NCI-H1930 (cell line): ENCODE results near the gene WDR93.
A peak's percentile ranks its signal among the peaks of the same experiment; 100 is the strongest.

Experiments used
- DNase-seq, 2 experiments: peaks; one replicate each; lab custom pipeline; 2025; lab: John Stamatoyannopoulos, UW

WDR93 gene

GRCh38 chr15:89690276-89691218 is at the start of gene WDR93, which contains the start of gene PEX11A:
WDR93 (plus strand) TSS chr15:89690811; CDS start chr15:89701747, 10,936 bp downstream.
PEX11A (minus strand) TSS chr15:89690754; CDS start chr15:89690632, 122 bp downstream.
- peak; percentile 51 to 82 for DNase-seq

GRCh38 chr15:89641053-89641452 is 49.6 kb upstream of the WDR93 start:
- DNase-seq, result no peak

- no peak for DNase-seq
Measured at GRCh38 chr15:89642106-89642505, 48.5 kb upstream of the WDR93 start.

- no peak for DNase-seq
Measured at GRCh38 chr15:89645680-89646079, 44.9 kb upstream of the WDR93 start.

GRCh38 chr15:89646416-89647141 is 44.0 kb upstream of the WDR93 start:
- DNase-seq, result no peak

- peak in 1 of 2 experiments; percentile 42 for DNase-seq
Measured at GRCh38 chr15:89647191-89647851, 43.3 kb upstream of the WDR93 start.

- DNase-seq, result no peak
Measured at GRCh38 chr15:89648106-89649012, 42.3 kb upstream of the WDR93 start.

GRCh38 chr15:89649013-89649625 is 41.5 kb upstream of the WDR93 start:
- DNase-seq, result no peak

GRCh38 chr15:89649716-89650115 is 40.9 kb upstream of the WDR93 start:
- DNase-seq, result no peak

- no peak for DNase-seq
Measured at GRCh38 chr15:89652131-89652530, 38.5 kb upstream of the WDR93 start.

GRCh38 chr15:89652666-89653065 is 37.9 kb upstream of the WDR93 start:
- DNase-seq, result no peak

- no peak for DNase-seq
Measured at GRCh38 chr15:89653578-89653977, 37.0 kb upstream of the WDR93 start.

GRCh38 chr15:89654301-89654761 is 36.3 kb upstream of the WDR93 start:
- DNase-seq, result no peak

- DNase-seq, result peak; percentile 20 to 63
Measured at GRCh38 chr15:89654847-89655805, 35.5 kb upstream of the WDR93 start, which contains the start of gene KIF7. KIF7 (minus strand) TSS chr15:89655467; CDS start chr15:89652930, 2,537 bp downstream.

- no peak for DNase-seq
Measured at GRCh38 chr15:89656116-89656815, 34.3 kb upstream of the WDR93 start.

GRCh38 chr15:89657686-89658200 is 32.9 kb upstream of the WDR93 start:
- no peak for DNase-seq

- DNase-seq, result no peak
Measured at GRCh38 chr15:89659295-89659694, 31.3 kb upstream of the WDR93 start.

GRCh38 chr15:89660556-89660955 is 30.1 kb upstream of the WDR93 start:
- DNase-seq, result no peak
